NCI-H345 treated with DMSO at 0.1 percent for 48 hours (cell line): Measurements from ENCODE around the gene DCAKD.

ENCODE experiments used
- DNase-seq: peaks from one replicate; lab custom pipeline; 2025; ENCODE audit not compliant: unreplicated experiment; lab: John Stamatoyannopoulos, UW

DCAKD gene

DNA sequence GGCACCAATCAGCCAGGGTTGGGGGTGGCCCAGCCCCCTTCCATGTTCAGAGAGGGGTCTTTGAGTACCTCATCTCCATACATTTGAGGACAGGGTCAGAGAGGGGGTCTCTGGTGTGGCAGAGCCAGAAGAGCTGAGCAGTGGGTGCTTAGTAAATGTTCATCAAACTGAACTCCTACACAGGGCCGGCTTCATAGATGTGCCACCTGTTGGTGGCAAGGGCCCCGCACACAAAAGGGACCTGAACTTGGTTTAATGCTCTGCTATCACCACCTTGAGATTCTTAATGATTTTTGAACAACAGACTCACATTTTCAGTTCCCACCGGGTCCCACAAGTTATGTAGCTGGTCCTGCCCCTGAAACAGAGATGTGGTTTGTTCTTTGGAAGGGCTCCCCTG is 74.4 kb downstream of the DCAKD start:
- DNase-seq = no peak

DNA sequence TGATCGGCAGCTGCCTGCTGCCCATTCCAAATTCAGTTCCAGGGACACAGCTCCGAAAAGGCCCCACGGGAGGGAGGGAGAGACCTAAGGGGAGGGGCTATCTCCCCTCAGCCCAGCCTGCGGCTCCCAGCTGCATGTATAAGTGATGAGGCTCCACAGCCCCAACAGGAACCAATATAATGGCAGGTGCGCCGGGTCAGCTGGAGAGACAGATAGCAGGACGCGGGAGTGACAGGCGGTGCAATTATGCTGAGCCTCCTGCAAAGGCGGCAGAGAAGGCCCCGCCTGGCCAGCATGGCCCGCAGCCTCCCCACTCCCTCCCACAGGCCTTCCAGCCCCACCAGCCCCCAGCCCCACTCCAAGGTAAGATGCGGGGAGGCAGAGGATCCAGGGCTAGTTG is 75.2 kb downstream of the DCAKD start:
- DNase-seq = no peak
